SU-DHL-6 (cell line): ENCODE results near the gene COL7A1.
"Not testable (repeated sequence)": the region's sequence is repeated elsewhere in the genome, so short reads cannot be mapped to it uniquely, and the experiment has no call there.

Source experiments
- H2AFZ ChIP-seq: fragments of 200-600 bp; sonication (generic); 2 replicates; pipeline ENCODE4 v1.6.1; 2014; ENCODE audit warnings: low read depth, mild to moderate bottlenecking, moderate library complexity, mixed read lengths, antibody characterized with exemption, low read length; ENCODE audit not compliant: severe bottlenecking
- H3F3A ChIP-seq: fragments of 200-600 bp; shearing (Covaris generic); 2 replicates; pipeline ENCODE4 v1.6.0; 2016; ENCODE audit warnings: antibody characterized with exemption, mild to moderate bottlenecking; ENCODE audit not compliant: insufficient read depth
- H3K27ac ChIP-seq: fragments of 200-600 bp; sonication (generic); 2 replicates; pipeline ENCODE4 v1.5.1; 2016; ENCODE audit warnings: low read depth, mild to moderate bottlenecking, low read length, moderate library complexity, mixed read lengths
- H3K27me3 ChIP-seq: fragments of 200-600 bp; sonication (generic), shearing (Covaris generic); 2 replicates; pipeline ENCODE4 v1.6.0; 2014; ENCODE audit warnings: mild to moderate bottlenecking, low read length
- H3K36me3 ChIP-seq: fragments of 200-600 bp; sonication (generic); 2 replicates; pipeline ENCODE4 v1.6.1; 2014; ENCODE audit warnings: mild to moderate bottlenecking, low read length, mixed read lengths
- H3K4me2 ChIP-seq: fragments of 300-600, 200-600 bp; shearing (Covaris generic), sonication (generic); 2 replicates; pipeline ENCODE4 v1.6.0; 2014; ENCODE audit warnings: low read length, low read depth, mild to moderate bottlenecking; ENCODE audit not compliant: poor library complexity, severe bottlenecking
- H3K4me3 ChIP-seq: fragments of 200-600 bp; sonication (generic); 2 replicates; pipeline ENCODE4 v1.5.1; 2014; ENCODE audit warnings: antibody characterized with exemption, low read length, mild to moderate bottlenecking, mixed read lengths; ENCODE audit not compliant: insufficient read depth, poor library complexity, severe bottlenecking
- H3K79me2 ChIP-seq: fragments of 200-600 bp; sonication (generic); 2 replicates; pipeline ENCODE4 v1.6.1; 2014; ENCODE audit warnings: mild to moderate bottlenecking, low read length, moderate library complexity; ENCODE audit not compliant: insufficient read depth
- H3K9ac ChIP-seq: fragments of 200-600 bp; sonication (generic); 2 replicates; pipeline ENCODE4 v1.7.0; 2014; ENCODE audit warnings: mild to moderate bottlenecking, low read length
- H3K9me2 ChIP-seq: fragments of 200-600 bp; sonication (generic); replicated peaks from 2 replicates; pipeline ENCODE4 v1.6.1; 2014; ENCODE audit warnings: low read length; ENCODE audit not compliant: insufficient read depth
- H3K9me3 ChIP-seq: fragments of 200-600 bp; sonication (generic); 2 replicates; pipeline ENCODE4 v1.6.1; 2014; ENCODE audit warnings: low read length, mixed read lengths; ENCODE audit not compliant: insufficient read depth
- H4K20me1 ChIP-seq: fragments of 200-600 bp; sonication (generic); 2 replicates; pipeline ENCODE4 v1.6.1; 2014; ENCODE audit warnings: low read depth, mild to moderate bottlenecking, antibody characterized with exemption, low read length, moderate library complexity, mixed read lengths
- EZH2phosphoT487 ChIP-seq: fragments of 200-600 bp; sonication (generic), shearing (Covaris generic); conservative IDR thresholded peaks from 2 replicates; pipeline ENCODE4 v1.6.1; 2018; ENCODE audit warnings: mild to moderate bottlenecking, antibody characterized with exemption, low read length, moderate library complexity, mixed read lengths
- TF ChIP-seq, protein P1 (sequence below): fragments of 200-600 bp; sonication (generic); IDR thresholded peaks from one replicate; pipeline ENCODE4 v1.5.1; 2017; ENCODE audit warnings: antibody characterized with exemption, mild to moderate bottlenecking, low read length, moderate library complexity; ENCODE audit not compliant: insufficient read depth, poor library complexity, severe bottlenecking

Gene COL7A1

DNA sequence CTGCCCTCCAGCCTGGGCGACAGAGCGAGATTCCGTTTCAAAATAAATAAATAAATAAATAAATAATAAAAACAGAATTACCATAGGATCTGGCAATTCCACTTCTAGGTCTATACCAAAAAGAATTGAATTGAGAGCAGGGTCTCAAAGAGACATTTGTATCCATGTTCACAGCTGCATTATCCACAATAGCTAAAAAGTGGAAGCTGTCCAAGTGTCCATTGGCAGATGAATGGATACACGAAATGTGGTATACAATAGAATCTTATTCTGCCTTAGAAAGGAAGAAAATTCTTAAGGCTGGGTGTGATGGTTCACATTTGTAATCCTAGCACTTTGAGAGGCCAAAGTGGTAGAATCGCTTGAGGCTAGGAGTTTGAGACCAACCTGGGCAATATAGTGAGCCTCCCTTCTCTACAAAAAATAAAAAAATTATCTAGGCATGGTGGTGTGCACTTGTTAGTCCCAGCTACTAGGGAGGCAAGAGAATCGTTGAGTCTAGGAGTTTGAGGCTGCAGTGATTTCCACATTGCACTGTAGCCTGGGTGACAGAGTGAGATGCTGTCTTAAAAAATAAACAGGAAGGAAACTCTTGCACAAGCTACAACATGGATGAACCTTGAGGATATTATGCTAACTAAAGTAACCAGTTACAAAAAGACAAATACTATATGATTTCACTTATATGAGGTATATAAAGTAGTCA is 62.7 kb downstream of the COL7A1 start:
- no peaks in the 10 kb centered on the region for H3K79me2 ChIP-seq
- H3K27me3 ChIP-seq = no peaks in the 10 kb centered on the region
- no peak overlapping the region for H3K4me2 ChIP-seq
- no peak for TF ChIP-seq EZH2phosphoT487
- TF ChIP-seq, protein P1, sequence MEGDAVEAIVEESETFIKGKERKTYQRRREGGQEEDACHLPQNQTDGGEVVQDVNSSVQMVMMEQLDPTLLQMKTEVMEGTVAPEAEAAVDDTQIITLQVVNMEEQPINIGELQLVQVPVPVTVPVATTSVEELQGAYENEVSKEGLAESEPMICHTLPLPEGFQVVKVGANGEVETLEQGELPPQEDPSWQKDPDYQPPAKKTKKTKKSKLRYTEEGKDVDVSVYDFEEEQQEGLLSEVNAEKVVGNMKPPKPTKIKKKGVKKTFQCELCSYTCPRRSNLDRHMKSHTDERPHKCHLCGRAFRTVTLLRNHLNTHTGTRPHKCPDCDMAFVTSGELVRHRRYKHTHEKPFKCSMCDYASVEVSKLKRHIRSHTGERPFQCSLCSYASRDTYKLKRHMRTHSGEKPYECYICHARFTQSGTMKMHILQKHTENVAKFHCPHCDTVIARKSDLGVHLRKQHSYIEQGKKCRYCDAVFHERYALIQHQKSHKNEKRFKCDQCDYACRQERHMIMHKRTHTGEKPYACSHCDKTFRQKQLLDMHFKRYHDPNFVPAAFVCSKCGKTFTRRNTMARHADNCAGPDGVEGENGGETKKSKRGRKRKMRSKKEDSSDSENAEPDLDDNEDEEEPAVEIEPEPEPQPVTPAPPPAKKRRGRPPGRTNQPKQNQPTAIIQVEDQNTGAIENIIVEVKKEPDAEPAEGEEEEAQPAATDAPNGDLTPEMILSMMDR = no peak
- H4K20me1 ChIP-seq = no peaks in the 10 kb centered on the region
- no peaks in the 10 kb centered on the region for H3K9me2 ChIP-seq
- no peaks in the 10 kb centered on the region for H3F3A ChIP-seq
- H2AFZ ChIP-seq = no peak overlapping the region
- H3K36me3 ChIP-seq = no peaks in the 10 kb centered on the region
- H3K9me3 ChIP-seq = no peaks in the 10 kb centered on the region
- H3K27ac ChIP-seq = no peak overlapping the region
- no peak overlapping the region for H3K9ac ChIP-seq
- no peak overlapping the region for H3K4me3 ChIP-seq

DNA sequence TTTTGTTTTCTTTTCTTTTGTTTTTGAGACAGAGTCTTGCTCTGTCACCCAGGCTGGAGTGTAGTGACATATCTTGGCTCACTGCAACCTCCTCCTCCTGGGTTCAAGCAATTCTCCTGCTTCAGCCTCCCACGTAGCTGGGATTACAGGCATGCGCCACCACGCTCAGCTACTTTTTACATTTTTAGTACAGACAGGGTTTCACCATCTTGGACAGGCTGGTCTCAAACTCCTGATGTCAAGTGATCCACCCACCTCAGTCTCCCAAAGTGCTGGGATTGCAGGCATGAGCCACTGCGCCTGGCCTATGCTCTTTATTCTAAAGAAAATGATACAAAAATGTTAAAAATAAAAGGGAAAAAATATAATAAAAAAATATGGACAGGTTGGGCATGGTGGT is 64.4 kb downstream of the COL7A1 start:
- H3K9me2 ChIP-seq, H3K9ac ChIP-seq, H3F3A ChIP-seq, H3K9me3 ChIP-seq, H3K36me3 ChIP-seq, H4K20me1 ChIP-seq, H2AFZ ChIP-seq, H3K4me3 ChIP-seq, H3K27ac ChIP-seq, H3K79me2 ChIP-seq, H3K4me2 ChIP-seq, H3K27me3 ChIP-seq: not testable (repeated sequence)

DNA sequence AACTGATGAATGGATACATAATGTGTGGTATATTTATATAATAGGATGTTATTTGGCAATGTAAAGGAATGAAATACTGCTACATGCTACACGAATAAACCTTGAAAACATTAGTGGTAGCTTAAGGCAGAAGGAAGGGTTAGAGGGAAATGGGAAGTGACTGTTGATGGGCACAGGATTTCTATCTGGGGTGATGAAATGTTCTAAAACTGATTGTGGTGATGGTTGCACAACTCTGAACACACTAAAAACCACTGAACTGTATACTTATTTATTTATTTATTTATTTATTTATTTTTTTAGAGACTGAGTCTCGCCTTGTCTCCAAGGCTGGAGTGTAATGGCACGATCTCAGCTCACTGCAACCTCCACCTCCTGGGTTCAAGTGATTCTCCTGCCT is 66.4 kb downstream of the COL7A1 start:
- Histone ChIP-seq H3K9me2 (no peaks in the 10 kb centered on the region), H3K36me3 (no peaks in the 10 kb centered on the region), H3K27ac (no peak overlapping the region), H3K9ac (no peak overlapping the region), H3K79me2 (no peaks in the 10 kb centered on the region), H4K20me1 (no peaks in the 10 kb centered on the region), H2AFZ (no peak overlapping the region), H3F3A (no peaks in the 10 kb centered on the region), H3K4me2 (no peak overlapping the region), H3K9me3 (no peaks in the 10 kb centered on the region), H3K27me3 (no peaks in the 10 kb centered on the region), H3K4me3 (no peak overlapping the region)
- no peak for TF ChIP-seq EZH2phosphoT487
- TF ChIP-seq, protein P1 = no peak

DNA sequence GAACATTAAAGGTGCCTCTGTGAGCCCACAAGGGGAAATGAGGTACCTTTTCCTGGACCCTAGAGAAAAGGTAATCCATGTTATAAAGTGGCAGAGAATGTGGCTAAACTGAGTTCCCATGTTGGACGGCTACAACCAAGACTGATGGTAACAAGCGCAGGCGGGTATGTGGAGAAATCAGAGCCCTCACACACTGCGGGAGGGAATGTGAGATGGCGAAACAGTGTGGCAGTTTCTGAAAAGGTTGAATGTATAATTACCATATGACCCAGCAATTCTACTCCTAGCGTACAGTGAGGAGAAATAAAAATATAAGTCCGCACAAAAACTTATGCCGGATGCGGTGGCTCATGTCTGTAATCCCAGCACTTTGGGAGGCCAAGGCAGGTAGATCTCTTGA is 67.1 kb downstream of the COL7A1 start:
- Histone ChIP-seq H2AFZ (no peak overlapping the region), H3F3A (no peaks in the 10 kb centered on the region), H3K79me2 (no peaks in the 10 kb centered on the region), H3K36me3 (no peaks in the 10 kb centered on the region), H3K27ac (no peak overlapping the region), H3K4me3 (no peak overlapping the region), H3K9me2 (no peaks in the 10 kb centered on the region), H3K9ac (no peak overlapping the region), H3K9me3 (no peaks in the 10 kb centered on the region), H3K27me3 (no peaks in the 10 kb centered on the region), H3K4me2 (no peak overlapping the region), H4K20me1 (no peaks in the 10 kb centered on the region)
- no peak for TF ChIP-seq EZH2phosphoT487
- TF ChIP-seq, protein P1 = no peak
